ENCODE results near the gene VASN. TPM values are rescaled to one million over a fixed set of nuclear protein-coding genes. Genes with fewer than 3 reads are reported as not detected.

The VASN gene
- total RNA-seq, 1 experiment from 2014 or later: 45.3 TPM

DNA sequence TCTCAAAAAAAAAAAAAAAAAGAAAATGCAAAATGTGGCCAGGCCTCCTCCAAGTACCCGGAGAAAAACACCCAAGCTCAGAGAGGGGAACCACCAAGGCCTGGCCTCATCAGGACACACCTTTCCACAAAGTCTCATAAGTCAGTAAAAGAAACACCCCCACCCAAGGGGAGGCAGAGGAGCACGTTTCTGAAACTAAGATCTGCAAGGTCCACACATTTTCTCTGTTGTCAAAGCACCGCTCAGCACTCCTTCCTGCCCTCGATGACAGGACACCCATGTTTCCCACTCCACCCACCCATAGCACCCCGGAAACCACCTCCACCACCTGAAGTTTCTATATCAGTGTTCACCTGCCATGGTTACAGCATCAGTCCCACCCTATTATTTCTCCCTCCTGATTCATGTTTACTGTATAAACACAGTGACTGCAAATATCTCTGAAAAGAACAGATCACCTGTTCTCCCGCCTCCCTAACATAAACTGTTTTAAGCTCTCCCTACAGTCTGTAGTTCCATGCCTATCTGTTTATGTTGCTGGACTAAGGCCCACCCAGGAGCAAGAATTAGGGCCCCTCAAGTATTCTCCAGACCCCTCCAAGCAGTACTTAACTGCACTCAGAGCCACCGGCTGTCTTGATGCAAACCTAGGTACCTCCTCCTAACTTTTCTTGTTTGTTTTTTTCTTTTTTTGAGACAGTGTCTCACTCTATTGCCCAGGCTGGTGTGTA is 42.7 kb downstream of the VASN start:
- H3K9me3 ChIP-seq (ENCODE audit: insufficient read depth, low read depth): no peaks in the 10 kb centered on the region
- ChIA-PET POLR2A (ENCODE audit: unreplicated experiment) (no interaction called here), CTCF (interaction anchor here (0.7 to 1.2 kb wide), 2 partner anchors 13 to 75 kb away, joined by 3 read pairs; no protein-coding TSS in a partner anchor)
- H2AFZ ChIP-seq: no peak overlapping the region
- H3K9me2 ChIP-seq (ENCODE audit: insufficient read depth): no peaks in the 10 kb centered on the region
- intact Hi-C loops (cut with micrococcal nuclease; ENCODE audit: unreplicated experiment): loop anchor here (10.0 kb wide), 1 partner anchor 200 kb away; the partner anchor contains the start of gene UBALD1
- H3K79me2 ChIP-seq (ENCODE audit: low read depth): peaks cover 22% of the 10 kb centered on the region
- DNase-seq: no peak
- no peak for TF ChIP-seq EZH2 (IDR thresholded peaks at IDR 0.05; ENCODE audit: low read depth)
- TF ChIP-seq, protein P1, sequence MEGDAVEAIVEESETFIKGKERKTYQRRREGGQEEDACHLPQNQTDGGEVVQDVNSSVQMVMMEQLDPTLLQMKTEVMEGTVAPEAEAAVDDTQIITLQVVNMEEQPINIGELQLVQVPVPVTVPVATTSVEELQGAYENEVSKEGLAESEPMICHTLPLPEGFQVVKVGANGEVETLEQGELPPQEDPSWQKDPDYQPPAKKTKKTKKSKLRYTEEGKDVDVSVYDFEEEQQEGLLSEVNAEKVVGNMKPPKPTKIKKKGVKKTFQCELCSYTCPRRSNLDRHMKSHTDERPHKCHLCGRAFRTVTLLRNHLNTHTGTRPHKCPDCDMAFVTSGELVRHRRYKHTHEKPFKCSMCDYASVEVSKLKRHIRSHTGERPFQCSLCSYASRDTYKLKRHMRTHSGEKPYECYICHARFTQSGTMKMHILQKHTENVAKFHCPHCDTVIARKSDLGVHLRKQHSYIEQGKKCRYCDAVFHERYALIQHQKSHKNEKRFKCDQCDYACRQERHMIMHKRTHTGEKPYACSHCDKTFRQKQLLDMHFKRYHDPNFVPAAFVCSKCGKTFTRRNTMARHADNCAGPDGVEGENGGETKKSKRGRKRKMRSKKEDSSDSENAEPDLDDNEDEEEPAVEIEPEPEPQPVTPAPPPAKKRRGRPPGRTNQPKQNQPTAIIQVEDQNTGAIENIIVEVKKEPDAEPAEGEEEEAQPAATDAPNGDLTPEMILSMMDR (conservative IDR thresholded peaks at IDR 0.05): no peak
- BruUV-seq (replicated peaks): no TSS peak
- no peak overlapping the region for H3K27ac ChIP-seq
- H3K36me3 ChIP-seq (ENCODE audit: low read depth): no peaks in the 10 kb centered on the region
- H3K4me3 ChIP-seq: no peak overlapping the region
- H3K4me2 ChIP-seq: peak overlapping the region; percentile 92; the same call in 1 of the 2 replicates
- H4K20me1 ChIP-seq (ENCODE audit: insufficient read depth): peaks cover 9% of the 10 kb centered on the region; the same call in 1 of the 2 replicates
- H3F3A ChIP-seq (ENCODE audit: insufficient read depth, low read depth): peaks cover 17% of the 10 kb centered on the region; the same call in 1 of the 2 replicates
- H3K27me3 ChIP-seq (ENCODE audit: insufficient read depth, low read depth): no peaks in the 10 kb centered on the region
- peaks cover 7% of the 10 kb centered on the region for H3K4me1 ChIP-seq (replicated peaks; ENCODE audit: insufficient read depth)

DNA sequence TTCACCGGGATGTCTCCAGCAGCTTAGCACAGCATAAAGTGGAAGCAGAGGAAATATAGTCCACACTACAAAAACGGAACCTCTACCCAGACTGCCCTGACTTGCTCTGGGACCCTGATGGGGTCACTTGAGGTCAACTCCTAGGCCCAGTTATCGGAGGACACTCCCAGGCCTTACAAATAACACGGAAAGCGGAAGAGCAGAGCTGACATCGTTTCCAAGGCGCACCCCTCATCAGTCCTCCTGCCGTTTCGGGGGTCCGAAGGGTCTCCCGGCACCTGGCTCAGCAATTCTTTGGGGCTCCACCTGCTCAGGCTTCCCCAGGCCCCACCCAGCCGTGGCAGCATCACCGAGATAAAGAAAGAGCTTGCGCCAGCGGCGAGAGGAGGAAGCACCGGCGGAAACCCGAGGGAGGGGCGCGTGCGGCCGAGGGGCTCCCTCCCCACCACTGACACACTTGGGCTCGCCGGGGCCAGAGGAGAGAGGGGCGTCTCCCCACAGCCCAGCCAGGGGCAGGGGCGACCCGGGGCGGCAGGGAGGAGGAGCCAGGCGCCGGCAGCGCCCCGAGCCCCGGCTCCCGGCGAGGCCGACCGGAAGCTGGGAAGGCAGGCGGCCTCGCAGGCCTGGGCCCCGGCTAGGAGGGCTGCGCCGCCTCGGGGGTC is 44.0 kb downstream of the VASN start:
- H2AFZ ChIP-seq: peak overlapping the region; percentile 87
- BruUV-seq (replicated peaks): TSS peak; percentile 50
- H3F3A ChIP-seq (ENCODE audit: insufficient read depth, low read depth): peaks cover 22% of the 10 kb centered on the region; the same call in 1 of the 2 replicates
- H3K27me3 ChIP-seq (ENCODE audit: insufficient read depth, low read depth): no peaks in the 10 kb centered on the region
- peaks cover 22% of the 10 kb centered on the region for H3K79me2 ChIP-seq (ENCODE audit: low read depth)
- H3K4me3 ChIP-seq: peak overlapping the region; percentile 84
- ChIA-PET CTCF (interaction anchor here (0.5 to 0.7 kb wide), 3 partner anchors 8 to 74 kb away, joined by 3 read pairs; no protein-coding TSS in a partner anchor), POLR2A (ENCODE audit: unreplicated experiment) (interaction anchor here (0.6 to 0.7 kb wide), 4 partner anchors 13 to 714 kb away, joined by 3 to 9 read pairs (median 6); no protein-coding TSS in a partner anchor)
- intact Hi-C loops (cut with micrococcal nuclease; ENCODE audit: unreplicated experiment): loop anchor here (10.0 kb wide), 1 partner anchor 199 kb away; the partner anchor contains the start of gene UBALD1
- H3K4me2 ChIP-seq: peak overlapping the region; percentile 92
- no peaks in the 10 kb centered on the region for H3K9me2 ChIP-seq (ENCODE audit: insufficient read depth)
- peaks cover 7% of the 10 kb centered on the region for H3K4me1 ChIP-seq (replicated peaks; ENCODE audit: insufficient read depth)
- no peak overlapping the region for H3K27ac ChIP-seq
- no peaks in the 10 kb centered on the region for H3K36me3 ChIP-seq (ENCODE audit: low read depth)
- peaks cover 9% of the 10 kb centered on the region; the same call in 1 of the 2 replicates for H4K20me1 ChIP-seq (ENCODE audit: insufficient read depth)
- no peaks in the 10 kb centered on the region for H3K9me3 ChIP-seq (ENCODE audit: insufficient read depth, low read depth)
- DNase-seq: peak in 1 of 2 experiments; percentile 46
- TF ChIP-seq, protein P1 (conservative IDR thresholded peaks at IDR 0.05): no peak
- TF ChIP-seq EZH2 (IDR thresholded peaks at IDR 0.05; ENCODE audit: low read depth): no peak
